HG02798 (cell line): Measurements from ENCODE around the gene TBX1.

Source experiments
- ATAC-seq: cut with Tn5 transposase; IDR thresholded peaks from one replicate; pipeline ENCODE4 v1.9.1; 2021; ENCODE audit warnings: mild to moderate bottlenecking; ENCODE audit not compliant: unreplicated experiment, poor library complexity

Gene TBX1

DNA sequence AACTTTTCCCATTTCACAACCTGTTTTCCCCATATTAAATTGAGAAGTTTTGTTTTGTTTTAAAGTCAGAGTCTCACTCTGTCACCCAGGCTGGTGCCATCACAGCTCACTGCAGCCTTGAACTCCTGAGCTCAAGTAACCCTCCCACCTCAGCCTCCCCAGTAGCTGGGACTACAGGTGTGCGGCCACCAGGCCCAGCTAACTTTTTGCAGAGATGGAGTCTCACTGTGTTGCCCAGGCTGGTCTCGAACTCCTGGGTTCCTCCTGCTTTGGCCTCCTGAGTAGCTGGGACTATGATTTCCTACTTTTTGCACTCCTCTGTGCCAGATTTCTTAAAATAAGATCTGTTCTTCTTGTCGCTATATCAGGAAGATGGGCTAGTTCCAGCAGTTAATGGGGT lies 49.2 kb downstream of the TBX1 start:
- ATAC-seq: no peak

GRCh38 chr22:19810381-19811201 lies 50.0 kb downstream of the TBX1 start:
- ATAC-seq: no peak

DNA sequence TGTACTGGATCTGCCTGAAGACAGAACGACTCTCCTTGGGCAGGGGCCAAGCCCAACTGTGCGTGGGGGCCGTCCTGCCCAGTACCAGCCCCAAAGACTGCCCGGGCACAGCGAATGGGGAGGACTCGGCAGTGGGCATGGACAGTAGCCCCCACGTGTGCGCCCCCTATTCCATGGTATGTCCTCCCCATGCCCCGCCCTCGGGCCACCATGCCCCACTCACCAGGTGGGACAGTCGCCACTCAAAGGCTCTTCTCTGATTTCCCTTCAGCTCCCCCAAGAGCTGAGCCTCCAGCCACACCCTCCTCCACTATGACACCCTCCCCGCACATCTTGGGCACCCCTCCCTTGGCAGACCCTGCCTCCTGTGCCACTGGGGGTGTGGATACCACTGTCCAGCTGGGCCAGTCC lies 50.6 kb downstream of the TBX1 start:
- no peak for ATAC-seq

DNA sequence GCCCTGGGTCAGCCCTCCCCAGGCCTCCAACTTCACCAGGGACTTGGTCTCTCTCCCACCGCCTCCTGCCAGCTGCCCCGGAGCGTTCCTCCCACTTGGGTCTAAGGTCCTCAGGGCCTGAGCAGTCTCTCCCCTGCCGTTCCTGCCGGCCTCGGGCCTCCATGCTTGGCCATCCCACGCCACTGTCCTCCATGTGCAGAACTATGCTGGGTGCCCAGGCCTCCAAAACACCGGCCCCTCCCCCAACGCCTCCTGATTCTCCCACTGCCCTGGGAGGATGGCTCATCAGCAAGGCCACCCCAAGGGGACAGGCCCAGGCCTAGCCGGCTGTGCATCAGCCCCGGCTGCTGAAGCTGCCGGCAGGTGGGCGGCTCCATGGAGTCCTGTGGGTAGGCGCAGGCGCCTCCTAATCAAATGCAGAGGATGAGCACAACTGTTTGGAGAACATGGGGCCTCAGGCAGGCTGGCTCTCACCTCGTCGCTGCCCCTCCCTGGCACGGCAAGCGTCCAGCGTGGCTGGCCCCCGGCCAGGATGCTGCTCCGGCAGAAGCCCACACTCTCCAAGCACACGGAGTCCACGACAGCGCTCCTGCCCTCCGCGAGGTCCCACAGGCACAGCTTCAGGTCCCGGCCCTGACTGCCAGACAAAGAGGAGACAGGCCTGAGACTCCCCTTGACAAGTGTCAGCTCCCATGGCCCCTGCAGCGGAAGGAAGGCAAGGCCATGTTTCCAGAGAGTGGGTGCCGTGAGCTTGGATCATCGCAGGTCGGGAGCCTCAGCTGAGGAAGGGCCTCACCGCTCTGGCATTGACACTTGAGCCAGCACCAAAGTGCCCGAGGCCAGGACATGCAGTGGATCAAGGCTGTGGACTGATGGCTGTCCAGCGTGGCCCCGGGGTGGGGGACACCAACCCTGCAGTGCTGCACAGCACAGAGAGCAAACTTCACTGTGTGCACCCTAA lies 51.5 kb downstream of the TBX1 start:
- no peak for ATAC-seq

- ATAC-seq: no peak
Measured at GRCh38 chr22:19812910-19813309, 52.3 kb downstream of the TBX1 start.

GRCh38 chr22:19814428-19814827 lies 53.9 kb downstream of the TBX1 start:
- ATAC-seq: no peak

GRCh38 chr22:19815093-19815822 lies 54.7 kb downstream of the TBX1 start:
- ATAC-seq: no peak

GRCh38 chr22:19815823-19816290 lies 55.3 kb downstream of the TBX1 start:
- no peak for ATAC-seq

GRCh38 chr22:19816372-19817119 lies 56.0 kb downstream of the TBX1 start:
- ATAC-seq: no peak
